Psoas muscle (tissue), 8 donors: ENCODE results near the gene CDK11B. TPM values are rescaled to one million over a fixed set of nuclear protein-coding genes. Genes with fewer than 3 reads are reported as not detected.

Experiments
- ATAC-seq, 4 donors: fragments of 200-7000 bp; cut with Tn5 transposase; one replicate each; pipeline ENCODE4 v1.9.1; 2020; ENCODE audit warnings: moderate library complexity in 3 of 4, mild to moderate bottlenecking in 2 of 4
- DNase-seq, 2 donors: peaks; one replicate each; pipeline ENCODE4 v3.0.0-alpha.2; 2020
- H3K27ac ChIP-seq: fragments of 200-600 bp; one replicate; pipeline ENCODE4 v1.8.0; 2022
- H3K27me3 ChIP-seq, 3 donors: fragments of 200-600 bp in 1 of 3; one replicate each; pipeline versions ENCODE4 v1.6.1 to v1.8.0; 2013 to 2022; ENCODE audit warnings: low read length in 2 of 3, mild to moderate bottlenecking in 2 of 3, moderate library complexity in 1 of 3; ENCODE audit not compliant: insufficient read depth in 3 of 3
- H3K36me3 ChIP-seq, 2 donors: fragments of 200-600 bp in 1 of 2; one replicate each; pipeline versions ENCODE4 v1.6.1 to v1.8.0; 2013 to 2022; ENCODE audit warnings: low read depth in 1 of 2, mild to moderate bottlenecking in 1 of 2, moderate library complexity in 1 of 2; ENCODE audit not compliant: insufficient read depth in 1 of 2
- H3K4me1 ChIP-seq: fragments of 200-600 bp; one replicate; pipeline ENCODE4 v1.8.0; 2022
- H3K4me3 ChIP-seq: fragments of 200-600 bp; one replicate; pipeline ENCODE4 v1.8.0; 2022; ENCODE audit warnings: mild to moderate bottlenecking
- H3K9me3 ChIP-seq: fragments of 200-600 bp; one replicate; pipeline ENCODE4 v1.8.0; 2022
- CTCF ChIP-seq: fragments of 200-600 bp; IDR thresholded peaks from one replicate; pipeline ENCODE4 v1.8.0; 2022; ENCODE audit warnings: antibody characterized with exemption
- WGBS, 3 donors: extraction: QIAGEN DNeasy Blood & Tissue Kit; methylation state at CpG; one replicate each; pipeline versions ENCODE4 v1.1.6 to v1.1.7; 2013; 5-methylcytosine and 5-hydroxymethylcytosine counted together
- intact Hi-C, 2 donors: fragments of 100-400 bp; cut with DNase I; formaldehyde crosslinking; loops; one replicate each; pipeline versions ENCODE4 v1.11.0 to v1.14.2; 2022
- polyA plus RNA-seq, 3 donors: library from polyadenylated mRNA; stranded (reverse); fragments of 200-250 nt; gene quantifications; one replicate each; pipeline ENCODE4 v1.2.3, GENCODE V29; 2013
- total RNA-seq, 4 donors: library from RNA; stranded (reverse); fragmentation: NEBNext Ultra II Directional in 2 of 4; extraction: Animal tissue kit (Norgen Biotek cat#: 25700) in 2 of 4; gene quantifications; one replicate each; pipeline versions ENCODE4 v1.2.1 to v1.2.4, GENCODE V29; 2021 to 2023
- donor health status: healthy with polysubstance abuse.
- donor health status: DM: no; HTN: no; CAD: no; lungs with moderate emphysema.
- donor health status: Bipolar disorder and iron deficiency.
- donor health status: healthy.
- donor health status: DM: yes; HTN: yes; CAD: no.
- donor health status: DM: no; HTN: no; CAD: no.
- donor health status: DM: no; HTN: no; CAD: no.
- donor health status: DM: yes; HTN: yes; CAD: no.

Gene CDK11B
- total and polyA plus RNA-seq, 7 donors, result 30.6 to 72.8 (median 42.1) TPM

GRCh38 chr1:1629430-1630190 is 29.2 kb downstream of the CDK11B start:
- Histone ChIP-seq H3K36me3 (peaks cover 4 to 43% of the 10 kb centered on the region in 2 donors), H3K27me3 (peaks cover 0 to 2% (median 0%) of the 10 kb centered on the region in 3 donors), H3K4me1 (peaks cover 3% of the 10 kb centered on the region), H3K27ac (no peak overlapping the region), H3K4me3 (no peak overlapping the region), H3K9me3 (no peaks in the 10 kb centered on the region)
- WGBS, 3 donors, result 70 to 74% (median 73%) methylated on average over 41 to 47 of the region's 48 CpGs
- DNase-seq (peak; percentile 25 to 63), ATAC-seq (no peak)
- TF ChIP-seq CTCF, result no peak
- intact Hi-C loops, result no loop called here

GRCh38 chr1:1628754-1629429 is 29.9 kb downstream of the CDK11B start:
- intact Hi-C loops, result no loop called here
- peak; percentile 17 to 45 for DNase-seq
- H3K4me3 ChIP-seq, result no peak overlapping the region
- no peak overlapping the region for H3K27ac ChIP-seq
- H3K27me3 ChIP-seq, result peaks cover 0 to 2% (median 0%) of the 10 kb centered on the region in 3 donors
- no peak for TF ChIP-seq CTCF
- H3K9me3 ChIP-seq, result no peaks in the 10 kb centered on the region
- 71 to 80% (median 76%) methylated on average over 45 to 53 of the region's 53 CpGs for WGBS, 3 donors
- peaks cover 4 to 50% of the 10 kb centered on the region in 2 donors for H3K36me3 ChIP-seq
- peaks cover 9% of the 10 kb centered on the region for H3K4me1 ChIP-seq
- no peak for ATAC-seq

- TF ChIP-seq CTCF, result no peak
- WGBS, 3 donors, result 88 to 91% (median 90%) methylated on average over 50 to 53 of the region's 53 CpGs
Observed at GRCh38 chr1:1627829-1628753, 30.7 kb downstream of the CDK11B start.

GRCh38 chr1:1627261-1627828 is 31.5 kb downstream of the CDK11B start:
- peak; percentile 14 to 35 for DNase-seq
- peaks cover 23% of the 10 kb centered on the region for H3K4me1 ChIP-seq
- peaks cover 4 to 51% of the 10 kb centered on the region in 2 donors for H3K36me3 ChIP-seq
- intact Hi-C loops, result no loop called here
- TF ChIP-seq CTCF, result no peak
- H3K9me3 ChIP-seq, result no peaks in the 10 kb centered on the region
- H3K4me3 ChIP-seq, result no peak overlapping the region
- H3K27ac ChIP-seq, result no peak overlapping the region
- WGBS, 3 donors, result 66 to 85% (median 81%) methylated on average over 18 to 37 of the region's 37 CpGs
- ATAC-seq, result no peak
- H3K27me3 ChIP-seq, result peaks cover 0 to 2% (median 0%) of the 10 kb centered on the region in 3 donors

More at GRCh38 chr1:1627829-1628753, 30.7 kb downstream of the CDK11B start:
- intact Hi-C loops, result no loop called here
- Histone ChIP-seq H3K4me1 (peaks cover 16% of the 10 kb centered on the region), H3K27ac (no peak overlapping the region), H3K9me3 (no peaks in the 10 kb centered on the region), H3K36me3 (peaks cover 4 to 51% of the 10 kb centered on the region in 2 donors), H3K4me3 (no peak overlapping the region), H3K27me3 (peaks cover 0 to 2% (median 0%) of the 10 kb centered on the region in 3 donors)
- ATAC-seq (no peak), DNase-seq (peak; percentile 18 to 52)
